SK-N-MC (cell line): ENCODE measurements around the gene FNTB.

Experiments
- EZH2 ChIP-seq: fragments of 200-600 bp; sonication (generic); IDR thresholded peaks from one replicate; pipeline ENCODE4 v1.6.1; 2017; ENCODE audit warnings: antibody characterized with exemption
- FOXP2 ChIP-seq: optimal IDR thresholded peaks from 2 replicates; pipeline ENCODE3; 2011; ENCODE audit warnings: mild to moderate bottlenecking, moderate library complexity; ENCODE audit not compliant: insufficient read depth; ENCODE audit errors: extremely low read length, control extremely low read depth
- POLR2AphosphoS5 ChIP-seq: IDR thresholded peaks from 2 replicates; pipeline ENCODE4 v1.6.1; 2012; ENCODE audit warnings: mild to moderate bottlenecking, low read depth, low read length, borderline replicate concordance

- no peak for TF ChIP-seq POLR2AphosphoS5
- no peak for TF ChIP-seq EZH2
- no peak for TF ChIP-seq FOXP2
Measured at GRCh38 chr14:64979336-64980074, 7.2 kb upstream of the FNTB start.
